WTC11 (cell line): Measurements from ENCODE around the gene CTDSPL2. TPM values are rescaled to one million over a fixed set of nuclear protein-coding genes. Genes with fewer than 3 reads are reported as not detected.
A peak's percentile ranks its signal among the peaks of the same experiment; 100 is the strongest.

ENCODE experiments used
- ATAC-seq: fragments of 200-7000 bp; cut with Tn5 transposase; 2 replicates; pipeline ENCODE4 v1.10.0; 2021; ENCODE audit warnings: mild to moderate bottlenecking, moderate library complexity
- CTCF ChIA-PET: fragments of 300-600 bp; sonication (Branson Sonifier 250); formaldehyde crosslinking; loops from one replicate; lab custom pipeline; 2021; ENCODE audit warnings: antibody characterized with exemption; lab: Charles Lee
- POLR2A ChIA-PET: fragments of 350-600 bp; sonication (Branson Sonifier 250); formaldehyde crosslinking; loops from one replicate; lab custom pipeline; 2021; ENCODE audit warnings: antibody characterized with exemption; lab: Charles Lee
- DNase-seq: peaks from one replicate; pipeline ENCODE4 v3.0.0; 2021; ENCODE audit warnings: low spot score
- H3K27ac Mint-ChIP-seq: 2 replicates; pipeline ENCODE4 v1.8.0; 2021; ENCODE audit warnings: mixed read lengths
- H3K27me3 Mint-ChIP-seq: 2 replicates; pipeline ENCODE4 v1.8.0; 2021; ENCODE audit warnings: low read depth, mild to moderate bottlenecking, moderate library complexity, mixed read lengths
- H3K36me3 Mint-ChIP-seq: 2 replicates; pipeline ENCODE4 v1.8.0; 2021; ENCODE audit warnings: mixed read lengths
- H3K4me1 Mint-ChIP-seq: 2 replicates; pipeline ENCODE4 v1.8.0; 2022; ENCODE audit warnings: mixed read lengths
- H3K4me3 Mint-ChIP-seq: 2 replicates; pipeline ENCODE4 v1.8.0; 2021; ENCODE audit warnings: mild to moderate bottlenecking, moderate library complexity, mixed read lengths
- H3K9me3 Mint-ChIP-seq: 2 replicates; pipeline ENCODE4 v1.8.0; 2021; ENCODE audit warnings: mixed read lengths
- ELF4 ChIP-seq: sonication (generic); formaldehyde crosslinking; IDR thresholded peaks from 2 replicates; pipeline ENCODE4 v1.8.1; 2022; ENCODE audit warnings: low read depth, mild to moderate bottlenecking, moderate library complexity, missing genetic modification reagents
- FOXK1 ChIP-seq: sonication (generic); formaldehyde crosslinking; IDR thresholded peaks from 2 replicates; pipeline ENCODE4 v1.8.0; 2022; ENCODE audit warnings: mild to moderate bottlenecking, moderate library complexity, missing genetic modification reagents
- FOXP1 ChIP-seq: sonication (generic); formaldehyde crosslinking; IDR thresholded peaks from 2 replicates; pipeline ENCODE4 v1.8.0; 2022; ENCODE audit warnings: missing genetic modification reagents, mild to moderate bottlenecking, moderate library complexity, borderline replicate concordance
- JAZF1 ChIP-seq: fragments of 250-450 bp; sonication (Bioruptor Pico); IDR thresholded peaks from 2 replicates; pipeline ENCODE4 v1.9.0; 2021; ENCODE audit warnings: moderate library complexity, mild to moderate bottlenecking, inconsistent platforms
- KAT7 ChIP-seq: sonication (generic); formaldehyde crosslinking; IDR thresholded peaks from 2 replicates; pipeline ENCODE4 v1.8.1; 2023; ENCODE audit warnings: missing genetic modification reagents, mild to moderate bottlenecking, borderline replicate concordance
- MXD4 ChIP-seq: fragments of 250-450 bp; sonication (Bioruptor Pico); IDR thresholded peaks from 2 replicates; pipeline ENCODE4 v1.8.0; 2021; ENCODE audit warnings: mild to moderate bottlenecking, moderate library complexity, borderline replicate concordance
- SMAD4 ChIP-seq: sonication (generic); formaldehyde crosslinking; IDR thresholded peaks from 2 replicates; pipeline ENCODE4 v1.8.0; 2022; ENCODE audit warnings: mild to moderate bottlenecking, missing genetic modification reagents
- ZNF138 ChIP-seq: sonication (generic); formaldehyde crosslinking; conservative IDR thresholded peaks from 2 replicates; pipeline ENCODE4 v1.8.1; 2022; ENCODE audit warnings: mild to moderate bottlenecking, moderate library complexity, missing genetic modification reagents
- ZNF425 ChIP-seq: fragments of 250-450 bp; sonication (Bioruptor Pico); conservative IDR thresholded peaks from 2 replicates; pipeline ENCODE4 v1.9.0; 2021; ENCODE audit warnings: mild to moderate bottlenecking
- total RNA-seq: library from RNA; stranded (reverse); gene quantifications from 3 replicates; pipeline ENCODE4 v1.2.3, GENCODE V29; 2021
- TF ChIP-seq, protein P1 (sequence below): sonication (generic); formaldehyde crosslinking; IDR thresholded peaks from 2 replicates; pipeline ENCODE4 v1.8.0; 2022; ENCODE audit warnings: mild to moderate bottlenecking, missing genetic modification reagents
- TF ChIP-seq, protein P2 (sequence below): sonication (generic); formaldehyde crosslinking; IDR thresholded peaks from 2 replicates; pipeline ENCODE4 v1.8.1; 2023; ENCODE audit warnings: mild to moderate bottlenecking, missing genetic modification reagents
- TF ChIP-seq, protein P3 (sequence below): sonication (generic); formaldehyde crosslinking; conservative IDR thresholded peaks from 2 replicates; pipeline ENCODE4 v1.8.1; 2022; ENCODE audit warnings: mild to moderate bottlenecking, missing genetic modification reagents
- TF ChIP-seq, protein P4 (sequence below): fragments of 250-450 bp; sonication (Bioruptor Pico); IDR thresholded peaks from 2 replicates; pipeline ENCODE4 v1.9.0; 2021; ENCODE audit warnings: mild to moderate bottlenecking

Gene CTDSPL2
- total RNA-seq, 1 experiment from 2014 or later, result 65.2 TPM

GRCh38 chr15:44536962-44537734 lies 109.7 kb downstream of the CTDSPL2 start, which contains the start of gene EIF3J (continued):
- TF ChIP-seq ZNF138 (CRISPR knock-in tag) (no peak), FOXK1 (peak; percentile 45), ZNF425 (no peak), SMAD4 (CRISPR knock-in tag) (no peak; the same call in 1 of the 2 replicates), ELF4 (CRISPR knock-in tag) (0 out of 2 replicates have a peak, but pooled peaks have one; percentile 59), FOXP1 (CRISPR knock-in tag) (peak; percentile 72; the same call in 1 of the 2 replicates), JAZF1 (CRISPR knock-in tag) (no peak), MXD4 (no peak)
- TF ChIP-seq, protein P1, sequence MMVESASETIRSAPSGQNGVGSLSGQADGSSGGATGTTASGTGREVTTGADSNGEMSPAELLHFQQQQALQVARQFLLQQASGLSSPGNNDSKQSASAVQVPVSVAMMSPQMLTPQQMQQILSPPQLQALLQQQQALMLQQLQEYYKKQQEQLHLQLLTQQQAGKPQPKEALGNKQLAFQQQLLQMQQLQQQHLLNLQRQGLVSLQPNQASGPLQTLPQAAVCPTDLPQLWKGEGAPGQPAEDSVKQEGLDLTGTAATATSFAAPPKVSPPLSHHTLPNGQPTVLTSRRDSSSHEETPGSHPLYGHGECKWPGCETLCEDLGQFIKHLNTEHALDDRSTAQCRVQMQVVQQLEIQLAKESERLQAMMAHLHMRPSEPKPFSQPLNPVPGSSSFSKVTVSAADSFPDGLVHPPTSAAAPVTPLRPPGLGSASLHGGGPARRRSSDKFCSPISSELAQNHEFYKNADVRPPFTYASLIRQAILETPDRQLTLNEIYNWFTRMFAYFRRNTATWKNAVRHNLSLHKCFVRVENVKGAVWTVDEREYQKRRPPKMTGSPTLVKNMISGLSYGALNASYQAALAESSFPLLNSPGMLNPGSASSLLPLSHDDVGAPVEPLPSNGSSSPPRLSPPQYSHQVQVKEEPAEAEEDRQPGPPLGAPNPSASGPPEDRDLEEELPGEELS (CRISPR knock-in tag), result no peak
- TF ChIP-seq, protein P2, sequence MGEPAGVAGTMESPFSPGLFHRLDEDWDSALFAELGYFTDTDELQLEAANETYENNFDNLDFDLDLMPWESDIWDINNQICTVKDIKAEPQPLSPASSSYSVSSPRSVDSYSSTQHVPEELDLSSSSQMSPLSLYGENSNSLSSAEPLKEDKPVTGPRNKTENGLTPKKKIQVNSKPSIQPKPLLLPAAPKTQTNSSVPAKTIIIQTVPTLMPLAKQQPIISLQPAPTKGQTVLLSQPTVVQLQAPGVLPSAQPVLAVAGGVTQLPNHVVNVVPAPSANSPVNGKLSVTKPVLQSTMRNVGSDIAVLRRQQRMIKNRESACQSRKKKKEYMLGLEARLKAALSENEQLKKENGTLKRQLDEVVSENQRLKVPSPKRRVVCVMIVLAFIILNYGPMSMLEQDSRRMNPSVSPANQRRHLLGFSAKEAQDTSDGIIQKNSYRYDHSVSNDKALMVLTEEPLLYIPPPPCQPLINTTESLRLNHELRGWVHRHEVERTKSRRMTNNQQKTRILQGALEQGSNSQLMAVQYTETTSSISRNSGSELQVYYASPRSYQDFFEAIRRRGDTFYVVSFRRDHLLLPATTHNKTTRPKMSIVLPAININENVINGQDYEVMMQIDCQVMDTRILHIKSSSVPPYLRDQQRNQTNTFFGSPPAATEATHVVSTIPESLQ (CRISPR knock-in tag), result no peak
- TF ChIP-seq, protein P3, sequence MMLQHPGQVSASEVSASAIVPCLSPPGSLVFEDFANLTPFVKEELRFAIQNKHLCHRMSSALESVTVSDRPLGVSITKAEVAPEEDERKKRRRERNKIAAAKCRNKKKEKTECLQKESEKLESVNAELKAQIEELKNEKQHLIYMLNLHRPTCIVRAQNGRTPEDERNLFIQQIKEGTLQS (CRISPR knock-in tag), result no peak
- TF ChIP-seq, all 79 proteins: peak for 23

DNA sequence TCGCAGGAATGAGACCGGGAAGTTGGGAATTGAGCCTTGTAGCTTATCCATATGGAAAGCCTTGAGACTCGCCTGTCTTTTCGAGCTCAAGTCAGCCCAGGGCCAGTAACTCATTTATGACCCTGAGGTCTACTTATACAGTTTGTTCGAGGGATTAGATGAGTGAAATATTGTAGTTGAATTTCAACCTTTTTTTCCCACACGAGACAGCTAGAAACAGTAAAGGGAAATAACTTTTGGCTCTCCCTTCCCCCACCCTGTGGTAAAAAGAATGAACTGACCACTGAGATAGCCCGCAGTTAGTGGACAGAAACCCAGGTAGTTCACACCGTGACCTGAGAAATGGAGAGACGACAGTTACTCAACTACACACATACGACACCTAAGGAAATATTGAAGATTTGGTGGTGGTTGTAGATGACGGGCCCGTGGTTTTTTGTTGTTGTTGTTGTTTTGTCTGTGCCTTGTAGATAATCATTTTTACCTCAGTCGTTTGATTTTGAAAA lies 110.4 kb downstream of the CTDSPL2 start:
- Mint-ChIP-seq H3K36me3 (peaks cover 31% of the 10 kb centered on the region), H3K4me1 (peaks cover 24% of the 10 kb centered on the region)
- DNase-seq (no peak), ATAC-seq (no peak)
- ChIA-PET CTCF (interaction anchor here (0.8 to 1.7 kb wide), 6 partner anchors 8 to 125 kb away, joined by 3 to 10 read pairs (median 3); partner anchors contain the start of gene SPG11), POLR2A (interaction anchor here (0.5 to 2.6 kb wide), 3 partner anchors 32 to 238 kb away, joined by 3 to 10 read pairs (median 5); partner anchors contain the start of gene CTDSPL2)
- TF ChIP-seq KAT7 (CRISPR knock-in tag), result peak; percentile 5; the same call in 1 of the 2 replicates
- TF ChIP-seq, protein P4, sequence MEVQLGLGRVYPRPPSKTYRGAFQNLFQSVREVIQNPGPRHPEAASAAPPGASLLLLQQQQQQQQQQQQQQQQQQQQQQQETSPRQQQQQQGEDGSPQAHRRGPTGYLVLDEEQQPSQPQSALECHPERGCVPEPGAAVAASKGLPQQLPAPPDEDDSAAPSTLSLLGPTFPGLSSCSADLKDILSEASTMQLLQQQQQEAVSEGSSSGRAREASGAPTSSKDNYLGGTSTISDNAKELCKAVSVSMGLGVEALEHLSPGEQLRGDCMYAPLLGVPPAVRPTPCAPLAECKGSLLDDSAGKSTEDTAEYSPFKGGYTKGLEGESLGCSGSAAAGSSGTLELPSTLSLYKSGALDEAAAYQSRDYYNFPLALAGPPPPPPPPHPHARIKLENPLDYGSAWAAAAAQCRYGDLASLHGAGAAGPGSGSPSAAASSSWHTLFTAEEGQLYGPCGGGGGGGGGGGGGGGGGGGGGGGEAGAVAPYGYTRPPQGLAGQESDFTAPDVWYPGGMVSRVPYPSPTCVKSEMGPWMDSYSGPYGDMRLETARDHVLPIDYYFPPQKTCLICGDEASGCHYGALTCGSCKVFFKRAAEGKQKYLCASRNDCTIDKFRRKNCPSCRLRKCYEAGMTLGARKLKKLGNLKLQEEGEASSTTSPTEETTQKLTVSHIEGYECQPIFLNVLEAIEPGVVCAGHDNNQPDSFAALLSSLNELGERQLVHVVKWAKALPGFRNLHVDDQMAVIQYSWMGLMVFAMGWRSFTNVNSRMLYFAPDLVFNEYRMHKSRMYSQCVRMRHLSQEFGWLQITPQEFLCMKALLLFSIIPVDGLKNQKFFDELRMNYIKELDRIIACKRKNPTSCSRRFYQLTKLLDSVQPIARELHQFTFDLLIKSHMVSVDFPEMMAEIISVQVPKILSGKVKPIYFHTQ (CRISPR knock-in tag), result no peak
- TF ChIP-seq, all 79 proteins: peak for 1
- Mint-ChIP-seq H3K27ac (peak overlapping the region; percentile 9; the same call in 1 of the 2 replicates), H3K4me3 (peak overlapping the region; percentile 89), H3K9me3 (no peaks in the 10 kb centered on the region), H3K27me3 (no peaks in the 10 kb centered on the region)
